Pancreas (tissue), 10 donors: ENCODE measurements around the gene DLG2. TPM values are rescaled to one million over a fixed set of nuclear protein-coding genes. Genes with fewer than 3 reads are reported as not detected.

Source experiments
- ATAC-seq, 4 donors: fragments of 200-7000 bp; cut with Tn5 transposase; one replicate each; pipeline versions ENCODE4 v1.8.0 to v1.9.1; 2020; ENCODE audit warnings: mild to moderate bottlenecking in 4 of 4, moderate library complexity in 4 of 4
- DNase-seq, 6 donors: peaks; one replicate each; pipeline ENCODE4 v3.0.0-alpha.2; 2020
- FAIRE-seq: peaks from 2 replicates; lab custom pipeline; 2012; peaks lifted over from hg19 to GRCh38; lab: Jason Lieb, UNC
- H3K27ac ChIP-seq, 4 donors: fragments of 200-600 bp; sonication (generic); 1 replicate in 3 of 4; 2 replicates in 1 of 4; pipeline versions ENCODE4 v1.5.0 to v1.8.0; 2020
- H3K27me3 ChIP-seq, 4 donors: fragments of 200-600 bp; one replicate each; pipeline ENCODE4 v1.8.0; 2021
- H3K36me3 ChIP-seq, 3 donors: fragments of 200-600 bp; sonication (generic) in 1 of 3; one replicate each; pipeline versions ENCODE4 v1.5.0 to v1.8.0; 2020 to 2021
- H3K4me1 ChIP-seq, 3 donors: fragments of 200-600 bp; one replicate each; pipeline ENCODE4 v1.8.0; 2021
- H3K4me3 ChIP-seq, 4 donors: fragments of 200-600 bp; sonication (generic) in 2 of 4; one replicate each; pipeline versions ENCODE4 v1.5.0 to v1.8.0; 2020 to 2021
- H3K9me3 ChIP-seq, 4 donors: fragments of 200-600 bp; one replicate each; pipeline ENCODE4 v1.8.0; 2021
- CTCF ChIP-seq, 4 donors: fragments of 200-600 bp; sonication (generic) in 3 of 4; IDR thresholded peaks; one replicate each; pipeline versions ENCODE4 v1.5.0 to v1.8.0; 2021; ENCODE audit warnings: antibody characterized with exemption in 4 of 4
- WGBS, 2 donors: extraction: QIAGEN DNeasy Blood & Tissue Kit; methylation state at CpG; one replicate each; pipeline ENCODE4 v1.1.7; 2013; 5-methylcytosine and 5-hydroxymethylcytosine counted together
- intact Hi-C, 3 donors: fragments of 100-400 bp; cut with DNase I; formaldehyde crosslinking; loops; one replicate each; pipeline versions ENCODE4 v1.11.1 to v1.14.2; 2022
- polyA plus RNA-seq, 2 donors: library from polyadenylated mRNA; stranded (reverse); fragments of 200-250 nt; gene quantifications; one replicate each; pipeline ENCODE4 v1.2.3, GENCODE V29; 2013
- total RNA-seq, 6 donors: library from RNA; stranded (reverse); fragmentation: NEBNext Ultra II Directional in 4 of 6; extraction: Animal tissue kit (Norgen Biotek cat#: 25700) in 4 of 6; gene quantifications; one replicate each; pipeline versions ENCODE4 v1.2.1 to v1.2.4, GENCODE V29; 2021 to 2023
- donor health status: healthy with polysubstance abuse.
- donor health status: DM: no; HTN: no; CAD: no; lungs with moderate emphysema.
- donor health status: DM: no; HTN: no; CAD: no.
- donor health status: control.
- donor health status: control.
- donor health status: Bipolar disorder and iron deficiency.
- donor health status: DM: yes; HTN: yes; CAD: no.
- donor health status: DM: no; HTN: no; CAD: no.
- donor health status: DM: no; HTN: no; CAD: no.
- donor health status: DM: yes; HTN: yes; CAD: no.

DLG2 gene
- total and polyA plus RNA-seq, 8 donors: 1.2 to 5.4 (median 3.6) TPM

GRCh38 chr11:83572581-83573496 is 2054.3 kb downstream of the DLG2 start:
- H3K27ac ChIP-seq: no peak overlapping the region
- H3K9me3 ChIP-seq: no peaks in the 10 kb centered on the region
- no peak for TF ChIP-seq CTCF (IDR thresholded peaks at IDR 0.05)
- no peaks in the 10 kb centered on the region for H3K36me3 ChIP-seq
- DNase-seq (no peak), ATAC-seq (no peak), FAIRE-seq (no peak)
- H3K4me1 ChIP-seq: peaks cover 0 to 12% (median 6%) of the 10 kb centered on the region in 3 donors
- H3K4me3 ChIP-seq: no peak overlapping the region
- WGBS, 2 donors: 78 to 81% methylated on average over 5 of the region's 5 CpGs
- H3K27me3 ChIP-seq: no peaks in the 10 kb centered on the region
- intact Hi-C loops: no loop called here

- intact Hi-C loops: no loop called here
- 41 to 52% methylated on average over 7 of the region's 7 CpGs for WGBS, 2 donors
- no peak for FAIRE-seq
- Histone ChIP-seq H3K4me3 (no peak overlapping the region), H3K9me3 (no peaks in the 10 kb centered on the region), H3K27ac (no peak overlapping the region), H3K4me1 (peaks cover 0 to 12% (median 6%) of the 10 kb centered on the region in 3 donors), H3K36me3 (no peaks in the 10 kb centered on the region), H3K27me3 (no peaks in the 10 kb centered on the region)
- peak in 2 of 4 donors; percentile 41 to 56 for ATAC-seq
- no peak for TF ChIP-seq CTCF (IDR thresholded peaks at IDR 0.05)
- no peak for DNase-seq
These were observed 2055.8 kb downstream of the DLG2 start for GRCh38 chr11:83571302-83571701.

GRCh38 chr11:83569134-83569805 is 2057.9 kb downstream of the DLG2 start:
- WGBS, 2 donors: 78 to 88% methylated on average over 1 of the region's 1 CpG
- H3K9me3 ChIP-seq: no peaks in the 10 kb centered on the region
- H3K4me3 ChIP-seq: no peak overlapping the region
- H3K27ac ChIP-seq: no peak overlapping the region
- FAIRE-seq (no peak), ATAC-seq (no peak), DNase-seq (no peak)
- no peaks in the 10 kb centered on the region for H3K27me3 ChIP-seq
- H3K4me1 ChIP-seq: peaks cover 0 to 12% (median 6%) of the 10 kb centered on the region in 3 donors
- intact Hi-C loops: no loop called here
- no peaks in the 10 kb centered on the region for H3K36me3 ChIP-seq
- no peak for TF ChIP-seq CTCF (IDR thresholded peaks at IDR 0.05)

GRCh38 chr11:83568516-83568915 is 2058.6 kb downstream of the DLG2 start:
- DNase-seq (no peak), FAIRE-seq (no peak), ATAC-seq (no peak)
- no peak overlapping the region for H3K4me3 ChIP-seq
- H3K27ac ChIP-seq: no peak overlapping the region
- no peaks in the 10 kb centered on the region for H3K9me3 ChIP-seq
- H3K4me1 ChIP-seq: peaks cover 0 to 12% (median 6%) of the 10 kb centered on the region in 3 donors
- intact Hi-C loops: no loop called here
- H3K27me3 ChIP-seq: no peaks in the 10 kb centered on the region
- H3K36me3 ChIP-seq: no peaks in the 10 kb centered on the region
- TF ChIP-seq CTCF (IDR thresholded peaks at IDR 0.05): no peak
- 81 to 90% methylated on average over 2 of the region's 2 CpGs for WGBS, 2 donors
